VCaP (cell line): ENCODE measurements around the gene EXOC6.

ENCODE experiments used
- H3K27ac ChIP-seq: fragments of 450-650 bp; 2 replicates; pipeline ENCODE4 v1.5.1; 2017
- CTCF ChIP-seq: fragments of 450-650 bp; conservative IDR thresholded peaks from 2 replicates; pipeline ENCODE4 v1.5.1; 2017; ENCODE audit warnings: mild to moderate bottlenecking, moderate library complexity

EXOC6 gene

GRCh38 chr10:93063144-93063976 is 215.0 kb downstream of the EXOC6 start:
- no peak for TF ChIP-seq CTCF
- no peak overlapping the region for H3K27ac ChIP-seq

DNA sequence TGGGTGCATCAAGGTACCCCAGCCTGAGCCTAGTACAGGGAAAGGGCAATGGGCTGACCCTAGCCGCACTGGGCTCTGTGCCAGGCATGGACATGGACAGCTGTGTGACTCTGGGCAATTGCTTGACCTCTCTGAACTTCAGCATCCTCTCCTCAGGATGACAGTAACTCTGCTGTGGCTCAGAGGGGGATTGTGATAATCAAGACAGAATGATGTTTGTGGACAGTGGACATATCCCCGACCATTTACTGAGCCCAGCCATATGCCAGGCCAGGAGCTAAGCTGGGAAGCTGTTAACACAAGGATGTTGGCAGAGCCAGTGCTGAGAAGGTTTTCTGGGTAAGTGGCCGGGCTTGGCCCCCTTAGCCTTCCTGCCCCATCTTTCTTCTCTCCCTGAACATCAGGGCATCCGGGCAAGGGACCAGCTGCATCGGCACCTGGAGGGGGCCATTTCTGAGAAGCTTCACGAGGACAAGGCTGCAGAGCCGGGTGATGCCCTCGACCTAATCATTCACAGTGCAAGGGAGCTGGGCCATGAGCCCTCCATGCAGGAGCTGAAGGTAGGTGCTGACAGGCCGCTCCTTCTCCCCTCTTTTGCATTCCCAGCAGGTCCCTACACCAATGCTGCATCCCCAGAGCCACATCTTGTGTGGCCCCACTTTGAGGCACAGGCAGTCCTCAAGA is 215.8 kb downstream of the EXOC6 start:
- TF ChIP-seq CTCF = no peak

GRCh38 chr10:93064874-93065660 is 216.7 kb downstream of the EXOC6 start:
- no peak for TF ChIP-seq CTCF
- H3K27ac ChIP-seq = no peak overlapping the region

More for the DNA sequence above, 215.8 kb downstream of the EXOC6 start:
- no peak overlapping the region for H3K27ac ChIP-seq

GRCh38 chr10:93065675-93066543 is 217.6 kb downstream of the EXOC6 start:
- TF ChIP-seq CTCF = peak; percentile 53
- H3K27ac ChIP-seq = no peak overlapping the region; the same call in 1 of the 2 replicates

DNA sequence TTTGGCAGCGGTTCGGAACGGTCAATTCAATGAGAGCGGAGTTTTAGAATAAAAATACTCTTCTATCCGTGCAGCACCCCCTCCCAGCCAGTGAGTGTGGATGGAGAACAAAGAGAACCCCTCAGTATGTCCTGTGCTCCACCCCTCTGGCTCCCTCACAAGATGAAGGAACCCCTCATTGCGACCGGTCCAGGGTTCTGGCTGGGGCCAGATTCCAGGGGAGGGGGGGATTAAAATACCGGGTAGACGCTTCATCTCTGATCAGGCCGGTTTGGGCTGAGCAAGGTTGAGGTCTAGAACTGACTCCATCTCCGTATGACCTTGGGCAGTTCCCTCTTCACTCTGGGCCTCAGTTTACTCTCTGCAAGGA is 218.2 kb downstream of the EXOC6 start:
- no peak for TF ChIP-seq CTCF
- H3K27ac ChIP-seq = no peak overlapping the region

DNA sequence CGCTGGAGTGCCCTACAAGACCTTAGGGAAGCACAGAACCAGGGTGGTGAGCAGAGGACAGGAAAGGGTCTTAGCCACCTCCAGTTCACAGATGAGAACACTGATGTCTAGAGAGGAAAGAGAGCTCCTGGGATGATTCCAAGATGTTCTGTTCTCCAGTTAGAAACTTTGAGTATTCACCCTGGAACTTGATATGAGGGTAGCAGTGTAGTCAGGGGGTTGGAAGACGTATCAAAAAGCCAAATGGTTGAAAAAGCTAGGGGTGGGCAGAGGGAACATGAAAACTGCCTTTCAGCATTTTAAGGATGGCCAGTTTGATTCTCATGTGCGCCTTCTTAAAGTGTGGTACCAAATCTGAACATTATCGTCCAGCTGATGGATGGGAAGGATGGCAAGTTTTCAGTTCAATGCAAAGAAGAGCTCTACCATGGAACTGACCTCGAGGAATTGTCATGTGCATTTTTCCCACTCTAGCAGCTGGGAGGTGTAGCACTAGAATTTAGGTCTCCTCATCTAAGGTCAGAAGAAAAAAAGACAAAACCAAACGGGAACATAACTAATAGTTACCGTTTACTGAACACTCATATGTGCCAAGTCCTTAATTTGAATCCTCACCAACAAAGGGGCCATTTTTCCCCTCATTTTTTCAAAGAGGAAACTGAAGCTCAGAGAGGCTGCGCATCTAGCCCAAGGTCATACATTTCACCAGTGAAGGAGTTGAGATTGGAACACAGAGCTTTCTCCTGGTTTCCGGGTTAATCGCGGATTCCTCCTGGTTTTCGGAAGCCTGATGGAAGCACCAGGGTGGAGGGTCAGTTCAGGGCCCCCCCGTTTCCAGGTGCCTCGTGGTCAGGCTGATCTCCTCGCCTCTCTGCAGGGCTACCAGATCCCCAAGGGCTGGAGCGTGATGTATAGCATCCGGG is 219.4 kb downstream of the EXOC6 start:
- H3K27ac ChIP-seq = no peak overlapping the region

More for the DNA sequence above, 219.4 kb downstream of the EXOC6 start:
- TF ChIP-seq CTCF = no peak
